ENCODE measurements around the gene SMS.
"Not testable (repeated sequence)": the region's sequence is repeated elsewhere in the genome, so short reads cannot be mapped to it uniquely, and the experiment has no call there.

Gene SMS

GRCh38 chrX:21949689-21950088 is 9.2 kb downstream of the SMS start:
- H3K4me1 ChIP-seq (ENCODE audit: low read length) = no peaks in the 10 kb centered on the region
- H3K9me3 ChIP-seq (ENCODE audit: insufficient read depth, low read length) = no peaks in the 10 kb centered on the region
- peaks cover 73% of the 10 kb centered on the region for H4K20me1 ChIP-seq (ENCODE audit: insufficient read depth, low read length)
- H2AFZ ChIP-seq (ENCODE audit: low read depth, low read length) = no peak overlapping the region
- no peak overlapping the region for H3K9ac ChIP-seq (ENCODE audit: low read length)
- H3K36me3 ChIP-seq (replicated peaks; ENCODE audit: low read depth, low read length) = peaks cover 8% of the 10 kb centered on the region
- no peak overlapping the region for H3K27ac ChIP-seq (ENCODE audit: low read length)
- H3K27me3 ChIP-seq (ENCODE audit: low read depth, low read length) = no peaks in the 10 kb centered on the region
- peaks cover 96% of the 10 kb centered on the region for H3K79me2 ChIP-seq (ENCODE audit: low read length)
- no peak overlapping the region for H3K4me2 ChIP-seq (ENCODE audit: low read length)
- TF ChIP-seq EZH2phosphoT487 (IDR thresholded peaks at IDR 0.05; ENCODE audit: low read depth) (no peak), CTCF (IDR thresholded peaks at IDR 0.05; ENCODE audit: low read depth, low read length) (no peak)
- H3K4me3 ChIP-seq (ENCODE audit: low read length) = no peak overlapping the region

- Histone ChIP-seq H4K20me1 (ENCODE audit: insufficient read depth, low read length) (peaks cover 74% of the 10 kb centered on the region), H3K79me2 (ENCODE audit: low read length) (peaks cover 96% of the 10 kb centered on the region)
- H3K9me3 ChIP-seq (ENCODE audit: insufficient read depth, low read length); H3K27me3 ChIP-seq (ENCODE audit: low read depth, low read length); H3K4me3 ChIP-seq (ENCODE audit: low read length); H3K27ac ChIP-seq (ENCODE audit: low read length); H3K4me1 ChIP-seq (ENCODE audit: low read length); H2AFZ ChIP-seq (ENCODE audit: low read depth, low read length); H3K9ac ChIP-seq (ENCODE audit: low read length); H3K4me2 ChIP-seq (ENCODE audit: low read length); H3K36me3 ChIP-seq (replicated peaks; ENCODE audit: low read depth, low read length): not testable (repeated sequence)
These were observed 10.0 kb downstream of the SMS start for GRCh38 chrX:21950557-21950956.

- Histone ChIP-seq H3K27ac (ENCODE audit: low read length) (no peak overlapping the region), H3K4me1 (ENCODE audit: low read length) (no peaks in the 10 kb centered on the region), H3K27me3 (ENCODE audit: low read depth, low read length) (no peaks in the 10 kb centered on the region), H3K4me3 (ENCODE audit: low read length) (no peak overlapping the region), H3K36me3 (replicated peaks; ENCODE audit: low read depth, low read length) (peaks cover 8% of the 10 kb centered on the region), H3K9ac (ENCODE audit: low read length) (no peak overlapping the region), H3K4me2 (ENCODE audit: low read length) (no peak overlapping the region), H3K79me2 (ENCODE audit: low read length) (peaks cover 93% of the 10 kb centered on the region), H3K9me3 (ENCODE audit: insufficient read depth, low read length) (no peaks in the 10 kb centered on the region), H2AFZ (ENCODE audit: low read depth, low read length) (no peak overlapping the region), H4K20me1 (ENCODE audit: insufficient read depth, low read length) (peaks cover 64% of the 10 kb centered on the region)
- TF ChIP-seq CTCF (IDR thresholded peaks at IDR 0.05; ENCODE audit: low read depth, low read length) = no peak
- no peak for TF ChIP-seq EZH2phosphoT487 (IDR thresholded peaks at IDR 0.05; ENCODE audit: low read depth)
These were observed 12.1 kb downstream of the SMS start for GRCh38 chrX:21952624-21953023.

- not testable (repeated sequence) for H3K9me3 ChIP-seq (ENCODE audit: insufficient read depth, low read length); H3K27ac ChIP-seq (ENCODE audit: low read length); H3K4me2 ChIP-seq (ENCODE audit: low read length); H3K4me1 ChIP-seq (ENCODE audit: low read length); H2AFZ ChIP-seq (ENCODE audit: low read depth, low read length); H3K36me3 ChIP-seq (replicated peaks; ENCODE audit: low read depth, low read length); H3K27me3 ChIP-seq (ENCODE audit: low read depth, low read length); H3K9ac ChIP-seq (ENCODE audit: low read length); H3K4me3 ChIP-seq (ENCODE audit: low read length)
- Histone ChIP-seq H3K79me2 (ENCODE audit: low read length) (peaks cover 94% of the 10 kb centered on the region), H4K20me1 (ENCODE audit: insufficient read depth, low read length) (peaks cover 64% of the 10 kb centered on the region)
These were observed 12.8 kb downstream of the SMS start for GRCh38 chrX:21953195-21953830.

- H3K9ac ChIP-seq (ENCODE audit: low read length) = no peak overlapping the region
- no peaks in the 10 kb centered on the region for H3K9me3 ChIP-seq (ENCODE audit: insufficient read depth, low read length)
- no peak overlapping the region for H3K4me2 ChIP-seq (ENCODE audit: low read length)
- peaks cover 68% of the 10 kb centered on the region for H4K20me1 ChIP-seq (ENCODE audit: insufficient read depth, low read length)
- H3K27ac ChIP-seq (ENCODE audit: low read length) = no peak overlapping the region
- no peak overlapping the region for H3K4me3 ChIP-seq (ENCODE audit: low read length)
- no peak overlapping the region for H2AFZ ChIP-seq (ENCODE audit: low read depth, low read length)
- TF ChIP-seq CTCF (IDR thresholded peaks at IDR 0.05; ENCODE audit: low read depth, low read length) (no peak), EZH2phosphoT487 (IDR thresholded peaks at IDR 0.05; ENCODE audit: low read depth) (no peak)
- no peaks in the 10 kb centered on the region for H3K36me3 ChIP-seq (replicated peaks; ENCODE audit: low read depth, low read length)
- no peaks in the 10 kb centered on the region for H3K27me3 ChIP-seq (ENCODE audit: low read depth, low read length)
- 0 out of 2 replicates have a peak, but pooled peaks cover 3% of the 10 kb centered on the region for H3K4me1 ChIP-seq (ENCODE audit: low read length)
- H3K79me2 ChIP-seq (ENCODE audit: low read length) = peaks cover 94% of the 10 kb centered on the region
These were observed 15.1 kb downstream of the SMS start for GRCh38 chrX:21955403-21956189.

Measured in OCI-LY3 (cell line).